Activated CD8-positive, alpha-beta memory T cell treated with anti-CD3 and anti-CD28 coated beads for 36 hours (primary cell): ENCODE measurements around the gene CEP85. TPM values are rescaled to one million over a fixed set of nuclear protein-coding genes. Genes with fewer than 3 reads are reported as not detected.

Experiments
- CTCF ChIA-PET: fragments of 350-600 bp; sonication (Branson Sonifier 250); formaldehyde crosslinking; loops from one replicate; lab custom pipeline; 2021; ENCODE audit warnings: antibody characterized with exemption; lab: Charles Lee
- POLR2A ChIA-PET: fragments of 350-600 bp; sonication (Branson Sonifier 250); formaldehyde crosslinking; loops from one replicate; lab custom pipeline; 2021; ENCODE audit warnings: antibody characterized with exemption; lab: Charles Lee
- total RNA-seq, 2 experiments: library from RNA; stranded (reverse); gene quantifications; one replicate each; pipeline ENCODE4 v1.2.3, GENCODE V29; 2021

CEP85 gene
- total RNA-seq, 2 experiments from 2014 or later = 32.5 to 33.6 TPM

- ChIA-PET CTCF (interaction anchor here (0.8 to 1.8 kb wide), 2 partner anchors 13 to 26 kb away, joined by 3 to 5 read pairs; no protein-coding TSS in a partner anchor), POLR2A (no interaction called here)
Observed at GRCh38 chr1:26295194-26296138, 61.5 kb downstream of the CEP85 start.

DNA sequence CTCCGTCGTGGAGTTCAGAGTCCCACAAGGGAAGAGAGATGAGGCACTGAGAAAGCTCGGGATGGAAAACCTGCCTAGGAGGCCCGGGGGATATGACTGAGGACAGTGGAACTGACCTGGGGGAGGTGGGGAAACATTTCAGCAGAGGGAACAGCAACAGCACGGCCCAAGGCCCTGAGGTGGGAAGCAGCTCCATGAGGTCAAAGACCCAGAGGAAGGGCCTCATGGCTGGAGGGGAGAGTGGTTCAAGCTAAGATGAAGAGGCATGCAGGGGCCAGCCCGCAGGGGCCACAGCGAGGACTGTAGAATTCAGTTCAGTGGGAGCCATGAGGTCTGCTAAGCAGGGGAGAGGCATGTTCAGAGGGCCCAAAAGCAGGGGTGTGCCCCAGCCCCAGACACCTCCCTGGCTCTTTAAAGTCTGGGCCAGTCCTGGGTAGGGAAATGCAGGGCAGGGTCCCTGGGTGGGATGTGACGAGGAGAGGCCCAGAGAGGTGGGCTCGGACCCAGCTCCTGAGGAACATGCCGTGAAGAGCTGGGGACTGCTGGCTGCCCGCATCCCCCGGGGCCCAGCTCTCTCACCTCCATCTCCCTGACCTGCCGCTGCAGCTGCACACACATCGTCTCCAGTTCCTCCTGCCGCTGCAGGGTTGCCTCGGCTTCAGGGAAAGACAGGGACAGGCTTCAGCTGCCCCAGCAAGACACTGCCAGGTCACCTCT lies 62.5 kb downstream of the CEP85 start:
- ChIA-PET POLR2A (no interaction called here), CTCF (interaction anchor here (0.5 to 1.8 kb wide), 4 partner anchors 11 to 25 kb away, joined by 3 to 5 read pairs (median 3); no protein-coding TSS in a partner anchor)

GRCh38 chr1:26297057-26297790 lies 63.2 kb downstream of the CEP85 start:
- ChIA-PET POLR2A (no interaction called here), CTCF (interaction anchor here (0.5 to 1.8 kb wide), 3 partner anchors 10 to 24 kb away, joined by 3 to 5 read pairs (median 3); no protein-coding TSS in a partner anchor)

GRCh38 chr1:26297791-26298124 lies 63.8 kb downstream of the CEP85 start:
- ChIA-PET POLR2A (no interaction called here), CTCF (no interaction called here)

DNA sequence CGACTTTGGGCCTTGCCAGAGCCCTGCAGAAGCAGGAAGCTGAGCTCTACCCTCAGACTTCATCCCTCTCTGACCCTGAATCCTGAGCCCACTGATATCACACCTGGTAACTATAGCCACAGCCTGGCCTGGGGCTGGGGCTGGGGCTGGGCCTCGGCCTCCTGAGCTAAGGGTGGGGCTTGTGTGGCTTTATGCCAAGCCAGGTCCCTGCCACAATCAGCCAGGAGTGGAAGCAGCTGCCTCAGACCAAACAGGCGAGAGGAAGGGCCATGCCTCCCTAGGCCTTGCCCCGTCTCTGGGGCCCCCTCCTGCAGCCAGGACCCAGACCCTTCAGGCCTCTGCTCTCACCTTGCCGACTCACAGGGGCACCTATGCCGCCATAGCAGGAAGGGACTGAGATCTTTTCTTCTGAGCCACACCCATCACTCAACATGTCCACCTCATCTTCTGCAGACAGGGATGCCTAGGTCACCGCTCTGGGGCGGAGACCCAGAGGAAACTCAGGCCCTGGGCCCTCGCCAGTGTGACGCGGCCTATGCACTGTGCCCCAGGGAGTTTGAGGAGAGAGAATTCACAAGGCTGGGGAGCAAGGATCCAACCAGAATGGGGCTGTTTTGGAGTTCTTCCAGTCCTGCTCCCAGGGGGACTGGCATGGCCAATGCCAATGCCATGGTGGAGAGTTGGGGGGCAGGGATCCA lies 66.7 kb downstream of the CEP85 start:
- CTCF ChIA-PET = interaction anchor here (1.0 to 1.6 kb wide), 3 partner anchors 10 to 21 kb away, joined by 3 to 5 read pairs (median 4); no protein-coding TSS in a partner anchor
- POLR2A ChIA-PET = no interaction called here

- ChIA-PET POLR2A (interaction anchor here (1.5 kb wide), 1 partner anchor 12 kb away, joined by 3 read pairs; no protein-coding TSS in a partner anchor), CTCF (no interaction called here)
Observed at GRCh38 chr1:26302733-26303405, 68.9 kb downstream of the CEP85 start.

- ChIA-PET CTCF (interaction anchor here (1.2 to 3.2 kb wide), 4 partner anchors 9 to 25 kb away, joined by 3 to 14 read pairs (median 7); no protein-coding TSS in a partner anchor), POLR2A (interaction anchor here (3.1 kb wide), 1 partner anchor 17 kb away, joined by 19 read pairs; no protein-coding TSS in a partner anchor)
Observed at GRCh38 chr1:26305667-26306289, 71.8 kb downstream of the CEP85 start.

- POLR2A ChIA-PET = interaction anchor here (0.6 to 3.1 kb wide), 5 partner anchors 12 to 78 kb away, joined by 4 to 19 read pairs (median 9); partner anchors contain the start of gene CD52
- CTCF ChIA-PET = interaction anchor here (0.7 to 3.6 kb wide), 11 partner anchors 8 to 85 kb away, joined by 3 to 14 read pairs (median 4); partner anchors contain the start of genes CD52, CEP85 and SH3BGRL3
Observed at GRCh38 chr1:26306290-26307229, 72.6 kb downstream of the CEP85 start, which contains the start of gene UBXN11. Gene UBXN11 (minus strand): TSS chr1:26306636. CDS start chr1:26302883, 3,753 bp downstream.

DNA sequence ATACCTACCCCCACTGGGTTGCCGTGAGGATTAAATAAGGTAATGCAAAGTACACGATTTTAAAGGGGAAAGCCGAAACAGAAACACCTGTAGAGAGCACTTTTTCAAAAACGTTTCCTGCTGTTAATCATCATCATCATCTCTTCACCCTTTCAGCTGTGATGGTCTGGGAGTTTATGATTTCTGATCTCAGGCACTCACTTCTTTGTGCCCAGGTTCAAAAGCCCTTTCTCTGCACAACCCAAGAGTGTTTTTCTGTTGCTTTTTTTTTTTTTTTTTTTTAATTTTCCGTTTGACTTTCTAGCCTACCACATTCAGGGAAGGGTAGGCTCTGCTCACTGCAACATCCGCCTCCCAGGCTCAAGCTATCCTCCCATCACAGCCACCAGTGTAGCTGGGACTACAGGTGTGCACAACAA lies 73.4 kb downstream of the CEP85 start:
- ChIA-PET POLR2A (interaction anchor here (0.6 to 3.1 kb wide), 6 partner anchors 11 to 78 kb away, joined by 4 to 19 read pairs (median 7); partner anchors contain the start of gene CD52), CTCF (interaction anchor here (0.7 to 4.5 kb wide), 11 partner anchors 8 to 110 kb away, joined by 3 to 26 read pairs (median 6); partner anchors contain the start of genes CD52 and SH3BGRL3)

- ChIA-PET POLR2A (interaction anchor here (0.6 to 3.1 kb wide), 4 partner anchors 10 to 62 kb away, joined by 4 to 19 read pairs (median 10); partner anchors contain the start of gene CD52), CTCF (interaction anchor here (0.6 to 4.5 kb wide), 11 partner anchors 10 to 109 kb away, joined by 3 to 26 read pairs (median 8); partner anchors contain the start of genes CD52 and SH3BGRL3)
Observed at GRCh38 chr1:26307966-26308899, 74.2 kb downstream of the CEP85 start.

- ChIA-PET CTCF (interaction anchor here (1.0 to 2.4 kb wide), 12 partner anchors 8 to 103 kb away, joined by 3 to 11 read pairs (median 4); partner anchors contain the start of genes CEP85, SH3BGRL3 and UBXN11), POLR2A (interaction anchor here (1.1 kb wide), 1 partner anchor 26 kb away, joined by 4 read pairs; no protein-coding TSS in a partner anchor)
Observed at GRCh38 chr1:26314501-26314900, 80.5 kb downstream of the CEP85 start.

- ChIA-PET POLR2A (interaction anchor here (0.6 to 5.2 kb wide), 3 partner anchors 30 to 147 kb away, joined by 3 to 57 read pairs (median 9); no protein-coding TSS in a partner anchor), CTCF (interaction anchor here (0.6 to 9.2 kb wide), 12 partner anchors 8 to 101 kb away, joined by 3 to 144 read pairs (median 6); partner anchors contain the start of gene SH3BGRL3)
Observed at GRCh38 chr1:26315874-26316850, 82.2 kb downstream of the CEP85 start.

DNA sequence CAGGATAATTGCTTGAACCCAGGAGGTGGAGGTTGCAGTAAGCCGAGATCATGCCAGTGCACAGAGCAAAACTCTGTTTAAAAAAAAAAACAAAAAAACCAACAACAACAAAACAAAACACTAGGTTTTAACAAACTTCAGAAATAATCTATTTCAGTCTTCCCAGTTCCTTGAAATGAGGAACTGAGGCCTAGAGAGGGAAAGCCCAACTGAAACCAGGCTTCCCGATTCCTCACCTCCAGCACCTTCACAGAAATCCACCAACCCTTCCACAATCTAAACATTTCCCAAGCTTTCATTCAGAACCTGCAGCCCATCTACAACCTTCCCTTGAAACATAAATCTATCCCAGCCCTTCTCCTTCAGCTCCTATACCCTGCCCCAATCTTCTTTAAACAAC lies 83.1 kb downstream of the CEP85 start:
- ChIA-PET POLR2A (interaction anchor here (0.9 to 5.2 kb wide), 4 partner anchors 31 to 183 kb away, joined by 3 to 57 read pairs (median 10); partner anchors contain the start of genes CEP85 and SH3BGRL3), CTCF (interaction anchor here (1.1 to 9.2 kb wide), 8 partner anchors 9 to 100 kb away, joined by 3 to 144 read pairs (median 8); partner anchors contain the start of genes CEP85 and SH3BGRL3)
